Heart left ventricle (tissue), 16 donors: Measurements from ENCODE around the gene BMPR1B. TPM values are rescaled to one million over a fixed set of nuclear protein-coding genes. Genes with fewer than 3 reads are reported as not detected.

Experiments
- ATAC-seq, 4 donors: fragments of 200-7000 bp; cut with Tn5 transposase; one replicate each; pipeline ENCODE4 v1.9.1; 2020 to 2022; ENCODE audit warnings: moderate library complexity in 4 of 4, mild to moderate bottlenecking in 3 of 4, moderate number of reproducible peaks in 1 of 4
- DNase-seq, 5 donors: peaks; one replicate each; pipeline ENCODE4 v3.0.0-alpha.2; 2020
- H3K27ac ChIP-seq, 12 donors: fragments of 200-600 bp; sonication (generic) in 4 of 12; one replicate each; pipeline versions ENCODE4 v1.5.0 to v1.8.0; 2016 to 2022; ENCODE audit warnings: mild to moderate bottlenecking in 2 of 12
- H3K27me3 ChIP-seq, 9 donors: fragments of 200-600 bp; sonication (generic) in 2 of 9; one replicate each; pipeline versions ENCODE4 v1.5.1 to v1.8.0; 2016 to 2022; ENCODE audit warnings: mild to moderate bottlenecking in 3 of 9
- H3K36me3 ChIP-seq, 9 donors: fragments of 200-600 bp; sonication (generic) in 2 of 9; one replicate each; pipeline versions ENCODE4 v1.5.0 to v1.8.0; 2018 to 2022; ENCODE audit warnings: mild to moderate bottlenecking in 2 of 9
- H3K4me1 ChIP-seq, 12 donors: fragments of 200-600 bp; sonication (generic) in 4 of 12; one replicate each; pipeline versions ENCODE4 v1.5.0 to v1.8.0; 2016 to 2022; ENCODE audit warnings: mild to moderate bottlenecking in 3 of 12
- H3K4me3 ChIP-seq, 12 donors: fragments of 200-600 bp; sonication (generic) in 4 of 12; one replicate each; pipeline versions ENCODE4 v1.5.0 to v1.8.0; 2017 to 2022; ENCODE audit warnings: mild to moderate bottlenecking in 9 of 12, moderate library complexity in 4 of 12
- H3K9me3 ChIP-seq, 12 donors: fragments of 200-600 bp; sonication (generic) in 4 of 12; one replicate each; pipeline versions ENCODE4 v1.5.0 to v1.8.0; 2016 to 2022; ENCODE audit warnings: mild to moderate bottlenecking in 1 of 12
- CTCF ChIP-seq, 12 donors: fragments of 200-600 bp; sonication (generic) in 4 of 12; IDR thresholded peaks; one replicate each; pipeline versions ENCODE4 v1.5.0 to v1.8.0; 2018 to 2022; ENCODE audit warnings: antibody characterized with exemption in 12 of 12, mild to moderate bottlenecking in 5 of 12
- POLR2A ChIP-seq, 2 donors: fragments of 450-650 bp; IDR thresholded peaks; one replicate each; pipeline ENCODE4 v1.6.1; 2017; ENCODE audit warnings: antibody characterized with exemption in 2 of 2, mild to moderate bottlenecking in 2 of 2, moderate library complexity in 2 of 2
- WGBS, 4 donors: extraction: QIAGEN DNeasy Blood & Tissue Kit in 2 of 4; methylation state at CpG; one replicate each; pipeline versions ENCODE4 v1.1.5 to v1.1.7; 2013 to 2018; 5-methylcytosine and 5-hydroxymethylcytosine counted together
- intact Hi-C, 10 donors: fragments of 100-400 bp; cut with DNase I; formaldehyde crosslinking; loops; one replicate each; pipeline versions ENCODE4 v1.11.1 to v1.14.2; 2022
- polyA plus RNA-seq, 2 donors: library from polyadenylated mRNA; stranded (reverse); fragments of 200-250 nt; gene quantifications; one replicate each; pipeline ENCODE4 v1.2.3, GENCODE V29; 2013
- total RNA-seq, 9 donors: library from RNA; depleted of rRNA in 2 of 9; stranded (reverse); fragments of >200 nt in 2 of 9; fragmentation: NEBNext Ultra II Directional in 3 of 9; extraction: Animal tissue kit (Norgen Biotek cat#: 25700) in 3 of 9; gene quantifications; one replicate each; pipeline versions ENCODE4 v1.1.0 to v1.2.4, GENCODE V29; 2016 to 2023
- donor health status: ischemic (EF 13 %, LVEDD 7.1; RV severe dilation, severe dysfunction).
- donor health status: healthy with polysubstance abuse.
- donor health status: DM: no; HTN: yes; CAD: no.
- donor health status: DM: no; HTN: no; CAD: no.
- donor health status: ischemic (EF 25% LVEDD 6.9; RV normal size, moderate dysfunction).
- donor health status: ischemic (EF 25% LVEDD 5.7; RV mildly dilated, moderate dysfunction).
- donor health status: healthy.
- donor health status: DM: yes; HTN: yes; CAD: no.
- donor health status: ischemic (EF 35%, LVEDD 5.7; RV mildly dilated, moderate dysfunction).
- donor health status: nonischemic (EF 11% LVEDD 7.7; RV severe dilation, severe dysfunction).
- donor health status: DM: yes; HTN: yes; CAD: no.
- donor health status: PGD.
- donor health status: ischemic (EF 29% LVEDD 5.4; RV normal size, mild dysfunction).
- donor health status: nonischemic (EF 23%, LVEDD 6.1; RV moderate dilation, normal function).

The BMPR1B gene
- total and polyA plus RNA-seq, 11 donors: 0.29 to 7.6 (median 3.8) TPM

- H3K27ac ChIP-seq: no peak overlapping the region
- 90 to 93% (median 91%) methylated on average over 5 of the region's 5 CpGs for WGBS, 4 donors
- H3K27me3 ChIP-seq: peaks cover 0 to 17% (median 0%) of the 10 kb centered on the region in 9 donors
- TF ChIP-seq CTCF (IDR thresholded peaks at IDR 0.05) (no peak), POLR2A (IDR thresholded peaks at IDR 0.05) (no peak)
- H3K4me1 ChIP-seq: no peaks in the 10 kb centered on the region
- intact Hi-C loops: no loop called here
- no peak for DNase-seq
- H3K36me3 ChIP-seq: no peaks in the 10 kb centered on the region
- no peak for ATAC-seq
- H3K4me3 ChIP-seq: no peak overlapping the region
- no peaks in the 10 kb centered on the region for H3K9me3 ChIP-seq
Observed at GRCh38 chr4:94940520-94940908, 182.8 kb downstream of the BMPR1B start.

GRCh38 chr4:94941706-94942105 lies 184.0 kb downstream of the BMPR1B start:
- Histone ChIP-seq H3K4me1 (no peaks in the 10 kb centered on the region), H3K36me3 (no peaks in the 10 kb centered on the region), H3K27ac (no peak overlapping the region), H3K4me3 (no peak overlapping the region), H3K27me3 (peaks cover 0 to 11% (median 0%) of the 10 kb centered on the region in 9 donors), H3K9me3 (no peaks in the 10 kb centered on the region)
- TF ChIP-seq POLR2A (IDR thresholded peaks at IDR 0.05): no peak
- no peak for TF ChIP-seq CTCF (IDR thresholded peaks at IDR 0.05)
- no peak for ATAC-seq
- intact Hi-C loops: no loop called here
- DNase-seq: no peak
- WGBS, 4 donors: 85 to 91% (median 90%) methylated on average over 3 of the region's 3 CpGs

GRCh38 chr4:94944726-94945125 lies 187.0 kb downstream of the BMPR1B start:
- Histone ChIP-seq H3K4me3 (no peak overlapping the region), H3K27me3 (no peaks in the 10 kb centered on the region), H3K27ac (no peak overlapping the region), H3K4me1 (no peaks in the 10 kb centered on the region), H3K9me3 (no peaks in the 10 kb centered on the region), H3K36me3 (no peaks in the 10 kb centered on the region)
- TF ChIP-seq POLR2A (IDR thresholded peaks at IDR 0.05): no peak
- no peak for TF ChIP-seq CTCF (IDR thresholded peaks at IDR 0.05)
- whole genome bisulfite sequencing, 4 donors: 84 to 89% (median 86%) methylated on average over 2 of the region's 2 CpGs
- DNase-seq: no peak
- no peak for ATAC-seq
- intact Hi-C loops: no loop called here

- H3K36me3 ChIP-seq: no peaks in the 10 kb centered on the region
- WGBS, 4 donors: 60 to 86% (median 78%) methylated on average over 4 of the region's 4 CpGs
- no peak overlapping the region for H3K4me3 ChIP-seq
- TF ChIP-seq POLR2A (IDR thresholded peaks at IDR 0.05) (no peak), CTCF (IDR thresholded peaks at IDR 0.05) (no peak)
- ATAC-seq (no peak), DNase-seq (no peak)
- H3K27ac ChIP-seq: no peak overlapping the region
- no peaks in the 10 kb centered on the region for H3K27me3 ChIP-seq
- intact Hi-C loops: no loop called here
- H3K4me1 ChIP-seq: no peaks in the 10 kb centered on the region
- peaks cover 0 to 7% (median 0%) of the 10 kb centered on the region in 12 donors for H3K9me3 ChIP-seq
Observed at GRCh38 chr4:94947681-94948108, 189.9 kb downstream of the BMPR1B start.
